OCI-LY3 (cell line): ENCODE measurements around the gene NFX1.
A peak's percentile ranks its signal among the peaks of the same experiment; 100 is the strongest.
"Not testable (repeated sequence)": the region's sequence is repeated elsewhere in the genome, so short reads cannot be mapped to it uniquely, and the experiment has no call there.

Experiments
- H2AFZ ChIP-seq: fragments of 200-600, 300-600 bp; shearing (Covaris generic); 2 replicates; pipeline ENCODE4 v1.6.0; 2014; ENCODE audit warnings: antibody characterized with exemption, low read depth, low read length
- H3K27ac ChIP-seq: fragments of 200-600, 300-600 bp; sonication (generic); 2 replicates; pipeline ENCODE4 v1.5.1; 2014; ENCODE audit warnings: mild to moderate bottlenecking, low read length, moderate library complexity, mixed read lengths
- H3K27me3 ChIP-seq: fragments of 200-600, 300-600 bp; sonication (generic); 2 replicates; pipeline ENCODE4 v1.6.1; 2014; ENCODE audit warnings: low read depth, low read length, mixed read lengths
- H3K36me3 ChIP-seq: fragments of 200-600, 300-600 bp; sonication (generic); replicated peaks from 2 replicates; pipeline ENCODE3; 2014; ENCODE audit warnings: low read depth, low read length, mixed read lengths
- H3K4me1 ChIP-seq: fragments of 300-600, 200-600 bp; sonication (generic); 2 replicates; pipeline ENCODE4 v1.6.1; 2014; ENCODE audit warnings: low read length, mixed read lengths
- H3K4me2 ChIP-seq: fragments of 200-600, 300-600 bp; sonication (generic); 2 replicates; pipeline ENCODE4 v1.6.1; 2014; ENCODE audit warnings: low read length, mixed read lengths
- H3K4me3 ChIP-seq: fragments of 300-600, 200-600 bp; sonication (generic); 2 replicates; pipeline ENCODE4 v1.5.1; 2014; ENCODE audit warnings: antibody characterized with exemption, mild to moderate bottlenecking, low read length, moderate library complexity
- H3K79me2 ChIP-seq: fragments of 300-600, 200-600 bp; shearing (Covaris generic); 2 replicates; pipeline ENCODE4 v1.6.1; 2014; ENCODE audit warnings: mild to moderate bottlenecking, low read length, mixed read lengths
- H3K9ac ChIP-seq: fragments of 300-600, 200-600 bp; shearing (Covaris generic); 2 replicates; pipeline ENCODE4 v1.6.0; 2014; ENCODE audit warnings: mild to moderate bottlenecking, low read length, moderate library complexity
- H3K9me3 ChIP-seq: fragments of 200-600, 300-600 bp; shearing (Covaris generic); 2 replicates; pipeline ENCODE4 v1.6.1; 2014; ENCODE audit warnings: low read length, mixed read lengths; ENCODE audit not compliant: insufficient read depth
- H4K20me1 ChIP-seq: fragments of 200-600, 300-600 bp; sonication (generic); 2 replicates; pipeline ENCODE4 v1.6.1; 2016; ENCODE audit warnings: low read length, mixed read lengths; ENCODE audit not compliant: insufficient read depth
- CTCF ChIP-seq: fragments of 200-600, 300-600 bp; sonication (generic); IDR thresholded peaks from 2 replicates; pipeline ENCODE4 v1.5.1; 2014; ENCODE audit warnings: antibody characterized with exemption, low read length, low read depth
- EZH2phosphoT487 ChIP-seq: fragments of 200-600 bp; shearing (Covaris generic); IDR thresholded peaks from 2 replicates; pipeline ENCODE4 v1.6.1; 2018; ENCODE audit warnings: antibody characterized with exemption, mixed run types, low read depth

NFX1 gene

GRCh38 chr9:33380390-33381094 lies 90.2 kb downstream of the NFX1 start:
- no peaks in the 10 kb centered on the region for H3K36me3 ChIP-seq
- no peak overlapping the region for H3K27ac ChIP-seq
- H3K79me2 ChIP-seq, result no peaks in the 10 kb centered on the region
- H3K9me3 ChIP-seq, result no peaks in the 10 kb centered on the region
- H3K27me3 ChIP-seq, result no peaks in the 10 kb centered on the region
- 0 out of 2 replicates have a peak, but pooled peaks have one; percentile 3 for TF ChIP-seq CTCF
- no peak for TF ChIP-seq EZH2phosphoT487
- no peaks in the 10 kb centered on the region for H3K4me1 ChIP-seq
- H3K4me3 ChIP-seq, result no peak overlapping the region
- no peak overlapping the region for H3K9ac ChIP-seq
- H2AFZ ChIP-seq, result no peak overlapping the region
- no peak overlapping the region for H3K4me2 ChIP-seq
- no peaks in the 10 kb centered on the region for H4K20me1 ChIP-seq

GRCh38 chr9:33381231-33381791 lies 91.0 kb downstream of the NFX1 start:
- no peak overlapping the region for H2AFZ ChIP-seq
- H3K4me2 ChIP-seq, result no peak overlapping the region
- TF ChIP-seq EZH2phosphoT487, result no peak
- no peak for TF ChIP-seq CTCF
- no peaks in the 10 kb centered on the region for H3K27me3 ChIP-seq
- H3K27ac ChIP-seq, result no peak overlapping the region
- H3K4me1 ChIP-seq, result no peaks in the 10 kb centered on the region
- no peak overlapping the region for H3K4me3 ChIP-seq
- no peaks in the 10 kb centered on the region for H3K9me3 ChIP-seq
- no peaks in the 10 kb centered on the region for H4K20me1 ChIP-seq
- no peak overlapping the region for H3K9ac ChIP-seq
- H3K79me2 ChIP-seq, result no peaks in the 10 kb centered on the region
- H3K36me3 ChIP-seq, result no peaks in the 10 kb centered on the region

GRCh38 chr9:33382397-33382796 lies 92.1 kb downstream of the NFX1 start:
- H3K27ac ChIP-seq, H4K20me1 ChIP-seq, H3K9me3 ChIP-seq, H3K9ac ChIP-seq, H3K27me3 ChIP-seq, H2AFZ ChIP-seq, H3K79me2 ChIP-seq, H3K36me3 ChIP-seq, H3K4me3 ChIP-seq, H3K4me1 ChIP-seq, H3K4me2 ChIP-seq: not testable (repeated sequence)

- not testable (repeated sequence) for H3K4me2 ChIP-seq, H2AFZ ChIP-seq, H3K9me3 ChIP-seq, H3K4me1 ChIP-seq, H3K27ac ChIP-seq, H3K4me3 ChIP-seq, H3K79me2 ChIP-seq, H4K20me1 ChIP-seq, H3K36me3 ChIP-seq, H3K9ac ChIP-seq, H3K27me3 ChIP-seq
Observed at GRCh38 chr9:33383396-33383795, 93.1 kb downstream of the NFX1 start.

GRCh38 chr9:33385536-33385935 lies 95.2 kb downstream of the NFX1 start:
- not testable (repeated sequence) for H3K79me2 ChIP-seq, H3K9me3 ChIP-seq, H3K27me3 ChIP-seq, H3K4me2 ChIP-seq, H3K36me3 ChIP-seq, H3K4me1 ChIP-seq, H3K27ac ChIP-seq, H4K20me1 ChIP-seq, H3K9ac ChIP-seq, H2AFZ ChIP-seq, H3K4me3 ChIP-seq

GRCh38 chr9:33385979-33386640 lies 95.8 kb downstream of the NFX1 start:
- H4K20me1 ChIP-seq, H3K27me3 ChIP-seq, H3K27ac ChIP-seq, H3K9ac ChIP-seq, H2AFZ ChIP-seq, H3K4me3 ChIP-seq, H3K9me3 ChIP-seq, H3K36me3 ChIP-seq, H3K4me1 ChIP-seq, H3K79me2 ChIP-seq, H3K4me2 ChIP-seq: not testable (repeated sequence)

- not testable (repeated sequence) for H4K20me1 ChIP-seq, H3K79me2 ChIP-seq, H3K4me1 ChIP-seq, H3K9ac ChIP-seq, H3K27ac ChIP-seq, H3K4me2 ChIP-seq, H3K36me3 ChIP-seq, H3K27me3 ChIP-seq, H3K4me3 ChIP-seq, H3K9me3 ChIP-seq, H2AFZ ChIP-seq
Observed at GRCh38 chr9:33386641-33386996, 96.3 kb downstream of the NFX1 start.

GRCh38 chr9:33386998-33387397 lies 96.7 kb downstream of the NFX1 start:
- not testable (repeated sequence) for H3K27ac ChIP-seq, H4K20me1 ChIP-seq, H3K36me3 ChIP-seq, H3K4me1 ChIP-seq, H2AFZ ChIP-seq, H3K9me3 ChIP-seq, H3K4me3 ChIP-seq, H3K27me3 ChIP-seq, H3K9ac ChIP-seq, H3K79me2 ChIP-seq, H3K4me2 ChIP-seq
